Thyroid gland (tissue), 4 donors: Measurements from ENCODE around the gene CD22. TPM values are rescaled to one million over a fixed set of nuclear protein-coding genes. Genes with fewer than 3 reads are reported as not detected.

Source experiments
- DNase-seq, 2 donors: peaks; one replicate each; pipeline ENCODE4 v3.0.0-alpha.2; 2019
- H3K27ac ChIP-seq, 3 donors: fragments of 200-600 bp; sonication (generic); 1 replicate in 2 of 3; 2 replicates in 1 of 3; pipeline ENCODE4 v1.5.1; 2016 to 2019; ENCODE audit warnings: mild to moderate bottlenecking in 1 of 3, moderate library complexity in 1 of 3
- H3K27me3 ChIP-seq: fragments of 200-600 bp; sonication (generic); one replicate; pipeline ENCODE4 v1.5.1; 2019
- H3K36me3 ChIP-seq, 2 donors: fragments of 200-600 bp; sonication (generic); one replicate each; pipeline ENCODE4 v1.5.1; 2016 to 2019
- H3K4me1 ChIP-seq, 2 donors: fragments of 200-600 bp; sonication (generic); one replicate each; pipeline ENCODE4 v1.5.1; 2017 to 2019
- H3K4me3 ChIP-seq, 3 donors: fragments of 200-600 bp; sonication (generic); replicated peaks in 1 of 3; 1 replicate in 2 of 3; 2 replicates in 1 of 3; pipeline ENCODE4 v1.5.1; 2016; ENCODE audit warnings: mild to moderate bottlenecking in 1 of 3
- H3K9me3 ChIP-seq: fragments of 200-600 bp; sonication (generic); one replicate; pipeline ENCODE4 v1.5.1; 2017
- POLR2A ChIP-seq, 2 donors: fragments of 450-650 bp; IDR thresholded peaks; one replicate each; pipeline ENCODE4 v1.6.1; 2017; ENCODE audit warnings: antibody characterized with exemption in 2 of 2, mild to moderate bottlenecking in 2 of 2, moderate library complexity in 1 of 2
- WGBS, 2 donors: methylation state at CpG; one replicate each; pipeline ENCODE4 v1.1.5; 2017; 5-methylcytosine and 5-hydroxymethylcytosine counted together
- intact Hi-C: fragments of 100-400 bp; cut with DNase I; formaldehyde crosslinking; loops from one replicate; pipeline ENCODE4 v1.15.1; 2023
- total RNA-seq, 4 donors: library from RNA; depleted of rRNA; stranded (reverse); fragments of >200 nt; gene quantifications; one replicate each; pipeline ENCODE4 v1.2.3, GENCODE V29; 2016
- TF ChIP-seq, protein P1 (sequence below), 6 experiments: fragments of 200-600 bp in 3 of 6; fragments of 450-650 bp in 3 of 6; sonication (generic) in 3 of 6; IDR thresholded peaks; one replicate each; pipeline ENCODE4 v1.5.1; 2016 to 2019; ENCODE audit warnings: antibody characterized with exemption in 6 of 6, mild to moderate bottlenecking in 2 of 6, inconsistent platforms in 1 of 6, moderate library complexity in 1 of 6

Gene CD22
- total RNA-seq, 4 donors from 2014 or later: 0.68 to 18.4 (median 2.0) TPM

DNA sequence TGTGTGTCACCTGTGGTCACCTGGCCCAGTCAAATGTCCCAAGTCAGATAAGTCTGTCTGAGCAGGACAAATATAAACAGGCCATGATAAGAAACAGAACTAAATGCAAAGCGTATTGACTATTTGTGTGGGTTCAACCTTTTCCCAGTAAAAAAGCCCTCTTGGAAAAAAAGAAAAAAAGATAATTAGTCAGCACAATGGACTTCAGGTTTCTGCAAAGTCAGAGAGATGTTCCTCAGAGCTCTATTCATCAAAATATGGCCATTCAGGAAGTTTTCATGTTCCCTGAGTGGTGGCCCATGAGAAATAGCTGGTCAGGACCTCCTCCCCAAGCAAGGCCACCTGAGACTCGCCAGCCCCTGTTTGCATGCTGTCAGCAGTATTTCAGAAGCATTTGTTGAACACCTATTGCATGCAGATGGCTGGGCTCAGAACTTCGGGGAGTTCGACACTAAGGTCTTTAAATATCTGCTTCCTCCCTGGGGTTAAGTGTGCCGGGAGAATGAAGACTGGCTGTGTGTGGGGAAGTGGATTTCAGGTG lies 32.0 kb downstream of the CD22 start:
- H3K36me3 ChIP-seq: no peaks in the 10 kb centered on the region
- WGBS, 2 donors: 43 to 87% methylated on average over 5 of the region's 5 CpGs
- H3K27me3 ChIP-seq: no peaks in the 10 kb centered on the region
- no peak for TF ChIP-seq POLR2A (IDR thresholded peaks at IDR 0.05)
- TF ChIP-seq, protein P1, sequence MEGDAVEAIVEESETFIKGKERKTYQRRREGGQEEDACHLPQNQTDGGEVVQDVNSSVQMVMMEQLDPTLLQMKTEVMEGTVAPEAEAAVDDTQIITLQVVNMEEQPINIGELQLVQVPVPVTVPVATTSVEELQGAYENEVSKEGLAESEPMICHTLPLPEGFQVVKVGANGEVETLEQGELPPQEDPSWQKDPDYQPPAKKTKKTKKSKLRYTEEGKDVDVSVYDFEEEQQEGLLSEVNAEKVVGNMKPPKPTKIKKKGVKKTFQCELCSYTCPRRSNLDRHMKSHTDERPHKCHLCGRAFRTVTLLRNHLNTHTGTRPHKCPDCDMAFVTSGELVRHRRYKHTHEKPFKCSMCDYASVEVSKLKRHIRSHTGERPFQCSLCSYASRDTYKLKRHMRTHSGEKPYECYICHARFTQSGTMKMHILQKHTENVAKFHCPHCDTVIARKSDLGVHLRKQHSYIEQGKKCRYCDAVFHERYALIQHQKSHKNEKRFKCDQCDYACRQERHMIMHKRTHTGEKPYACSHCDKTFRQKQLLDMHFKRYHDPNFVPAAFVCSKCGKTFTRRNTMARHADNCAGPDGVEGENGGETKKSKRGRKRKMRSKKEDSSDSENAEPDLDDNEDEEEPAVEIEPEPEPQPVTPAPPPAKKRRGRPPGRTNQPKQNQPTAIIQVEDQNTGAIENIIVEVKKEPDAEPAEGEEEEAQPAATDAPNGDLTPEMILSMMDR (IDR thresholded peaks at IDR 0.05): no peak
- intact Hi-C loops: no loop called here
- no peak overlapping the region for H3K4me3 ChIP-seq
- H3K9me3 ChIP-seq: no peaks in the 10 kb centered on the region
- no peak for DNase-seq
- no peak overlapping the region for H3K27ac ChIP-seq
- H3K4me1 ChIP-seq: peaks cover 0 to 7% of the 10 kb centered on the region in 2 donors

DNA sequence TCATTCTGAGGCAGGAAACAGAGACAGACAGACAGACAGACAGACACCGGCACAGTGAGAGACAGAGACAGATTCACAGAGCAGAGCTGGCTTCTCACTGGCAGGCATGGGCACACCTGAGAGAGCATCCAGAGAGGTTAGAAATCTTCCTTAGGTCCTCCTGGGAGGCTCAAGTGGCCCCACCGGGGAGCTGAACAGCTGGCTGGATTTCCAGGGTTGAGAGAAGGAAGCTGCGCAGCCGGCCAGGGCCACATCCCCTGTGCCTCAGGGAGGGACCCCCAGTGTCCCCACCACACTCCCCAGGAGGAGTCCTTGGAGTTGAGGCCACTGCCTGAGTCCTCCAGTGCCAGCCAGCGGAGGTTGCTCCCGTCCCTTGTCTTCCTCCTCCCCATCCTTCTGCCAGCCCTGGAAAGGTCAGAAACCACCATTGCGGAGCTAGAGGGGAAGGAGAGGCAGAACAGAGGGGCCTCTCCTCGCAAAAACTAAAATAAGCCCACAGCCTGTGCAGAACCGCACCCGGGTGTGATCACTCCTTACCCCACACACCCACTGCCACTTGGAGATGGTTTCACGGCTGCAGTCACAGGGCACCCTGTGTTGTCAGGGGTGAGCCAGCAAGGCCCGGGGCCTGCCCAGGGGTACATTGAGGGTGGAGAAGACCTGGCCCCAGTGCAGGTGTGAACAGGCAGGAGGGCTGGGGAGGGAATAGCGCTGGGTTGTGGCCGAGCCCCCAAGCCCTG lies 33.4 kb downstream of the CD22 start:
- TF ChIP-seq POLR2A (IDR thresholded peaks at IDR 0.05): no peak
- TF ChIP-seq, protein P1 (IDR thresholded peaks at IDR 0.05): no peak
- DNase-seq: no peak
- H3K27ac ChIP-seq: no peak overlapping the region
- no peaks in the 10 kb centered on the region for H3K36me3 ChIP-seq
- WGBS, 2 donors: 72 to 83% methylated on average over 4 to 8 of the region's 14 CpGs
- no peaks in the 10 kb centered on the region for H3K27me3 ChIP-seq
- H3K4me3 ChIP-seq: no peak overlapping the region
- H3K4me1 ChIP-seq: no peaks in the 10 kb centered on the region
- intact Hi-C loops: no loop called here
- H3K9me3 ChIP-seq: no peaks in the 10 kb centered on the region

DNA sequence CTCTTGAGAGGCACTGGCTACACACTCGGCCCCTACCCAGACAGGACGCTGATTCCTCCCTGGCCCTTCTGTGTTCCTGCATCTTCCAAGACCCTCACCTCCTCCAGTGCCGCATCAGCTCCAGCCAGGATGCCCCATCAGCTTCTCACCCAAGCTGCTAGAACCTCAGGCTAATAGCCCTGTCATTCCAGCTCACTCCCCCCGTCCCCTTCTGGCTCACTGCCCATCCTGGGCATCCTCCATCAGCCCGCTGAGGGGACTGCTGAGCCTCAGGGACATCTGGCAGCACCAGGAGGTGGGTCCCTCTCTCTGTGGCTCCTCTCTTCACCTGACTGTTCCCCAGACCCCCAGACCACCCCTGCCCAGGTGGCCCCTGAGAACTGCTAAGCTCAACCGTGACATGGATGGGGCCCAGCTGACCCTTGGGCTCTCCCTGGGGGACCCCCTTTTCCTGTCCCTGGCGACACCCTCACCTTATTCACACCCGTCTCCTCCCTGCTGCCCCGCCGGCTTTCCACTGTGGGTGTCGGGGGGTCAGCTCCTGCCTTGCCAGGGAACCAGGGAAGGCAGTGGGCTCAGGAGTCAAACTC lies 34.1 kb downstream of the CD22 start:
- intact Hi-C loops: no loop called here
- no peaks in the 10 kb centered on the region for H3K36me3 ChIP-seq
- H3K4me3 ChIP-seq: no peak overlapping the region
- no peaks in the 10 kb centered on the region for H3K9me3 ChIP-seq
- H3K27ac ChIP-seq: no peak overlapping the region
- WGBS, 2 donors: 72% methylated on average over 5 of the region's 11 CpGs; no CpG with 5 or more reads in 1 of the 2 donors
- TF ChIP-seq, protein P1 (IDR thresholded peaks at IDR 0.05): no peak
- no peak for TF ChIP-seq POLR2A (IDR thresholded peaks at IDR 0.05)
- no peaks in the 10 kb centered on the region for H3K4me1 ChIP-seq
- DNase-seq: no peak
- H3K27me3 ChIP-seq: no peaks in the 10 kb centered on the region

DNA sequence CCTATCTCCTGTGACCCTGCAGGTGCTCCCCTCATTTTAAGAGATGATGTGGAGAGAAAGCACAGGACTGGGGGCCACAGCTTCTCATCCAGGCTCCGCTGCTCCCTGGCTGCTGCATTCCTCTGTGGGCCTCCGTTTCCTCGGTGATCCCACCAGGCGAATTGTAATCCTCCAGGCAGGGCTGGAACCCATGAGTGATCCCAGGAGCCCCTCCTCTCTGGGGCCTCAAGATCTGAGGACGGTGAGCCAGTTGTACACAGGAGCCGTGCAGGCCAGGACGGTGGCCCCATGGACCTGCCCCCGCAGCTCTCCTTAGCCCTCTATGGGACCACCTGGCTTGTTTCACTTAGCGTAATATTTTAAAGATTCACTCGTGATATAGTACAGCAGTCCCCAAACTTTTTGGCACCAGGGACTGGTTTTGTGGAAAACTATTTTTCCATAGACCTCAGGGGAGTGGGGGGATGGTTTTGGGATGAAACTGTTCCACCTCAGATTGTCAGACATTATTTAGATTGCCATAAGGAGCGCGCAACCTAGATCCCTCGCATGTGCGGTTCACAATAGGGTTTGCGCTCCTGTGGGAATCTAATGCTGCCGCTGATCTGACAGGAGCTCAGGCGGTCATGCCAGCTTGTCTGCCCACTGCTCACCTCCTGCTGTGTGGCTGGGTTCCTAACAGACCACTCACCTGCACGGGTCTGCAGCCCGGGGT lies 34.9 kb downstream of the CD22 start:
- Histone ChIP-seq H3K4me3 (no peak overlapping the region), H3K27ac (no peak overlapping the region), H3K36me3 (no peaks in the 10 kb centered on the region), H3K4me1 (no peaks in the 10 kb centered on the region), H3K27me3 (no peaks in the 10 kb centered on the region), H3K9me3 (no peaks in the 10 kb centered on the region)
- DNase-seq: no peak
- WGBS, 2 donors: 88 to 90% methylated on average over 6 to 17 of the region's 19 CpGs
- TF ChIP-seq POLR2A (IDR thresholded peaks at IDR 0.05): no peak
- TF ChIP-seq, protein P1 (IDR thresholded peaks at IDR 0.05): no peak
- intact Hi-C loops: no loop called here
